ENCODE data around the gene ADCY1.

ADCY1 gene

GRCh38 chr7:45654341-45654740 lies 80.2 kb downstream of the ADCY1 start:
- no peak for DNase-seq

GRCh38 chr7:45655539-45655938 lies 81.4 kb downstream of the ADCY1 start:
- no peak for DNase-seq

GRCh38 chr7:45656431-45656830 lies 82.3 kb downstream of the ADCY1 start:
- DNase-seq, result no peak

GRCh38 chr7:45657136-45657889 lies 83.1 kb downstream of the ADCY1 start:
- no peak for DNase-seq

- no peak for DNase-seq
These were observed 83.9 kb downstream of the ADCY1 start for GRCh38 chr7:45657890-45658715.

GRCh38 chr7:45658716-45659495 lies 84.7 kb downstream of the ADCY1 start:
- DNase-seq, result no peak

- no peak for DNase-seq
These were observed 85.5 kb downstream of the ADCY1 start for GRCh38 chr7:45659496-45660139.

- DNase-seq, result no peak
These were observed 86.2 kb downstream of the ADCY1 start for GRCh38 chr7:45660201-45660900.

- no peak for DNase-seq
These were observed 86.7 kb downstream of the ADCY1 start for GRCh38 chr7:45660901-45661211.

GRCh38 chr7:45661302-45661995 lies 87.3 kb downstream of the ADCY1 start:
- DNase-seq, result no peak

GRCh38 chr7:45662018-45662417 lies 87.8 kb downstream of the ADCY1 start:
- no peak for DNase-seq

- DNase-seq, result peak; percentile 13
These were observed 88.5 kb downstream of the ADCY1 start for GRCh38 chr7:45662540-45663166.

- peak; percentile 65 for DNase-seq
These were observed 89.2 kb downstream of the ADCY1 start for GRCh38 chr7:45663167-45663921.

- DNase-seq, result no peak
These were observed 89.9 kb downstream of the ADCY1 start for GRCh38 chr7:45663965-45664633.

- no peak for DNase-seq
These were observed 91.0 kb downstream of the ADCY1 start for GRCh38 chr7:45665172-45665571.

- no peak for DNase-seq
These were observed 96.1 kb downstream of the ADCY1 start for GRCh38 chr7:45670227-45670626.

- DNase-seq, result no peak
These were observed 96.5 kb downstream of the ADCY1 start for GRCh38 chr7:45670717-45671116.

GRCh38 chr7:45677311-45677900 lies 103.2 kb downstream of the ADCY1 start:
- DNase-seq, result no peak

GRCh38 chr7:45679516-45679915 lies 105.3 kb downstream of the ADCY1 start:
- DNase-seq, result peak; percentile 10

- DNase-seq, result no peak
These were observed 106.6 kb downstream of the ADCY1 start for GRCh38 chr7:45680776-45681175.
